Measurements from ENCODE around the gene PLEKHJ1. TPM values are rescaled to one million over a fixed set of nuclear protein-coding genes. Genes with fewer than 3 reads are reported as not detected.

PLEKHJ1 gene
- total and polyA plus RNA-seq, 3 experiments from 2014 or later = 96.6 to 120 (median 99.1) TPM

- peak overlapping the region; percentile 62 for H3K27ac ChIP-seq (ENCODE audit: low read depth, low read length)
- H3K27me3 ChIP-seq (ENCODE audit: insufficient read depth, low read length, poor library complexity, severe bottlenecking) = no peaks in the 10 kb centered on the region
- peaks cover 13% of the 10 kb centered on the region for H3K36me3 ChIP-seq (ENCODE audit: insufficient read depth, low read length)
- H3K4me1 ChIP-seq (ENCODE audit: insufficient read depth, low read length) = peaks cover 32% of the 10 kb centered on the region
- Mint-ChIP-seq H3K4me1 (peaks cover 18 to 34% (median 19%) of the 10 kb centered on the region in 3 donors), H3K9me3 (peaks cover 0 to 3% (median 0%) of the 10 kb centered on the region in 5 donors), H3K4me3 (peak overlapping the region; percentile 84 to 99 (median 92)), H3K36me3 (peaks cover 0 to 30% (median 8%) of the 10 kb centered on the region in 3 donors), H3K27me3 (peaks cover 0 to 7% of the 10 kb centered on the region in 2 donors), H3K27ac (peak overlapping the region in 4 of 8 donors; percentile 66 to 96 (median 84))
- ChIA-PET POLR2A (interaction anchor here (4.6 to 7.8 kb wide), 2 partner anchors 16 to 30 kb away, joined by 21 to 67 read pairs; partner anchors contain the start of gene SF3A2), CTCF (no interaction called here)
- no peaks in the 10 kb centered on the region for H3K9me3 ChIP-seq (ENCODE audit: low read length)
- no peak for DNase-seq
- H3K4me3 ChIP-seq (ENCODE audit: low read length) = peak overlapping the region; percentile 68
Observed at GRCh38 chr19:2268480-2268830, 32.3 kb upstream of the PLEKHJ1 start.

- Mint-ChIP-seq H3K36me3 (peaks cover 0 to 11% (median under 1%) of the 10 kb centered on the region in 3 donors), H3K9me3 (peaks cover 0 to 3% (median 0%) of the 10 kb centered on the region in 5 donors), H3K27ac (peak overlapping the region in 3 of 8 donors; percentile 11 to 84 (median 83)), H3K4me3 (peak overlapping the region in 2 of 7 donors; percentile 13 to 54), H3K27me3 (peaks cover 0 to 3% of the 10 kb centered on the region in 2 donors), H3K4me1 (peaks cover 11 to 20% (median 12%) of the 10 kb centered on the region in 3 donors)
- Histone ChIP-seq H3K4me3 (ENCODE audit: low read length) (no peak overlapping the region), H3K9me3 (ENCODE audit: low read length) (no peaks in the 10 kb centered on the region), H3K4me1 (ENCODE audit: insufficient read depth, low read length) (peaks cover 16% of the 10 kb centered on the region), H3K27me3 (ENCODE audit: insufficient read depth, low read length, poor library complexity, severe bottlenecking) (no peaks in the 10 kb centered on the region), H3K36me3 (ENCODE audit: insufficient read depth, low read length) (peaks cover 2% of the 10 kb centered on the region), H3K27ac (ENCODE audit: low read depth, low read length) (peak overlapping the region; percentile 38)
- no peak for DNase-seq
- ChIA-PET CTCF (no interaction called here), POLR2A (interaction anchor here (0.7 kb wide), 1 partner anchor 1359 kb away, joined by 11 read pairs; no protein-coding TSS in a partner anchor)
Observed at GRCh38 chr19:2266183-2266993, 30.3 kb upstream of the PLEKHJ1 start.

GRCh38 chr19:2261438-2262172 lies 25.5 kb upstream of the PLEKHJ1 start:
- Mint-ChIP-seq H3K27ac (peak overlapping the region in 7 of 8 donors; percentile 42 to 91 (median 79)), H3K4me3 (peak overlapping the region in 6 of 7 donors; percentile 27 to 47 (median 36)), H3K36me3 (peaks cover 0 to 2% (median 0%) of the 10 kb centered on the region in 3 donors), H3K9me3 (no peaks in the 10 kb centered on the region), H3K27me3 (no peaks in the 10 kb centered on the region), H3K4me1 (peaks cover 26 to 49% (median 28%) of the 10 kb centered on the region in 3 donors)
- H3K36me3 ChIP-seq (ENCODE audit: insufficient read depth, low read length) = no peaks in the 10 kb centered on the region
- H3K4me1 ChIP-seq (ENCODE audit: insufficient read depth, low read length) = peaks cover 40% of the 10 kb centered on the region
- H3K27me3 ChIP-seq (ENCODE audit: insufficient read depth, low read length, poor library complexity, severe bottlenecking) = no peaks in the 10 kb centered on the region
- no peak overlapping the region for H3K4me3 ChIP-seq (ENCODE audit: low read length)
- H3K27ac ChIP-seq (ENCODE audit: low read depth, low read length) = no peak overlapping the region
- CTCF ChIA-PET = interaction anchor here (0.7 to 7.1 kb wide), 6 partner anchors 9 to 26 kb away, joined by 3 to 61 read pairs (median 11); partner anchors contain the start of gene PLEKHJ1
- DNase-seq = peak in 4 of 5 donors; percentile 44 to 71 (median 46)
- POLR2A ChIA-PET = interaction anchor here (0.6 to 5.1 kb wide), 3 partner anchors 10 to 23 kb away, joined by 3 to 73 read pairs (median 4); no protein-coding TSS in a partner anchor
- no peaks in the 10 kb centered on the region for H3K9me3 ChIP-seq (ENCODE audit: low read length)

- ChIA-PET POLR2A (interaction anchor here (1.0 to 5.1 kb wide), 3 partner anchors 11 to 215 kb away, joined by 3 to 73 read pairs (median 45); partner anchors contain the start of gene GADD45B), CTCF (interaction anchor here (1.2 to 7.1 kb wide), 5 partner anchors 9 to 109 kb away, joined by 3 to 61 read pairs (median 14); partner anchors contain the start of genes AP3D1 and PLEKHJ1)
- no peaks in the 10 kb centered on the region for H3K9me3 Mint-ChIP-seq
- Histone ChIP-seq H3K9me3 (ENCODE audit: low read length) (no peaks in the 10 kb centered on the region), H3K36me3 (ENCODE audit: insufficient read depth, low read length) (no peaks in the 10 kb centered on the region), H3K27me3 (ENCODE audit: insufficient read depth, low read length, poor library complexity, severe bottlenecking) (no peaks in the 10 kb centered on the region), H3K4me3 (ENCODE audit: low read length) (no peak overlapping the region), H3K27ac (ENCODE audit: low read depth, low read length) (no peak overlapping the region), H3K4me1 (ENCODE audit: insufficient read depth, low read length) (peaks cover 39% of the 10 kb centered on the region)
- peaks cover 23 to 44% (median 28%) of the 10 kb centered on the region in 3 donors for H3K4me1 Mint-ChIP-seq
- peak in 1 of 5 donors; percentile 34 for DNase-seq
- peak overlapping the region; percentile 64 to 86 (median 79) for H3K4me3 Mint-ChIP-seq
- H3K27ac Mint-ChIP-seq = peak overlapping the region; percentile 89 to 99 (median 94)
- H3K27me3 Mint-ChIP-seq = no peaks in the 10 kb centered on the region
- peaks cover 0 to 2% (median 0%) of the 10 kb centered on the region in 3 donors for H3K36me3 Mint-ChIP-seq
Observed at GRCh38 chr19:2260341-2260805, 24.2 kb upstream of the PLEKHJ1 start.

GRCh38 chr19:2259336-2259735 lies 23.2 kb upstream of the PLEKHJ1 start:
- no peaks in the 10 kb centered on the region for H3K36me3 ChIP-seq (ENCODE audit: insufficient read depth, low read length)
- ChIA-PET CTCF (interaction anchor here (0.9 to 7.1 kb wide), 7 partner anchors 10 to 103 kb away, joined by 3 to 61 read pairs (median 7); partner anchors contain the start of genes AMH and PLEKHJ1), POLR2A (interaction anchor here (0.6 to 5.1 kb wide), 4 partner anchors 12 to 1503 kb away, joined by 4 to 73 read pairs (median 25); partner anchors contain the start of gene MRPL54)
- no peaks in the 10 kb centered on the region for H3K9me3 ChIP-seq (ENCODE audit: low read length)
- Mint-ChIP-seq H3K27me3 (no peaks in the 10 kb centered on the region), H3K4me3 (peak overlapping the region in 6 of 7 donors; percentile 25 to 78 (median 63)), H3K27ac (peak overlapping the region; percentile 39 to 99 (median 93)), H3K36me3 (peaks cover 0 to 2% (median 0%) of the 10 kb centered on the region in 3 donors), H3K9me3 (no peaks in the 10 kb centered on the region), H3K4me1 (peaks cover 23 to 44% (median 28%) of the 10 kb centered on the region in 3 donors)
- H3K4me1 ChIP-seq (ENCODE audit: insufficient read depth, low read length) = peaks cover 39% of the 10 kb centered on the region
- DNase-seq = no peak
- H3K27me3 ChIP-seq (ENCODE audit: insufficient read depth, low read length, poor library complexity, severe bottlenecking) = no peaks in the 10 kb centered on the region
- no peak overlapping the region for H3K27ac ChIP-seq (ENCODE audit: low read depth, low read length)
- no peak overlapping the region for H3K4me3 ChIP-seq (ENCODE audit: low read length)

GRCh38 chr19:2255982-2256685 lies 20.0 kb upstream of the PLEKHJ1 start, which contains the start of gene JSRP1:
Gene JSRP1 (minus strand): TSS chr19:2256417. CDS start chr19:2255314, 1,103 bp downstream.
- H3K4me3 ChIP-seq (ENCODE audit: low read length) = no peak within 1 kb of the TSS
- no peaks in the 10 kb centered on the region for H3K27me3 Mint-ChIP-seq
- H3K4me1 Mint-ChIP-seq = peaks cover 22 to 57% (median 24%) of the 10 kb centered on the region in 3 donors
- ChIA-PET CTCF (interaction anchor here (1.0 kb wide), 1 partner anchor 16 kb away, joined by 3 read pairs; no protein-coding TSS in a partner anchor), POLR2A (interaction anchor here (0.6 to 8.2 kb wide), 3 partner anchors 14 to 30 kb away, joined by 3 to 69 read pairs (median 3); no protein-coding TSS in a partner anchor)
- peak within 1 kb of the TSS in 7 of 8 donors; percentile 47 to 98 (median 93) for H3K27ac Mint-ChIP-seq
- no peaks in the 10 kb centered on the region for H3K36me3 ChIP-seq (ENCODE audit: insufficient read depth, low read length)
- H3K4me1 ChIP-seq (ENCODE audit: insufficient read depth, low read length) = peaks cover 47% of the 10 kb centered on the region
- H3K9me3 Mint-ChIP-seq = no peaks in the 10 kb centered on the region
- DNase-seq = no peak
- no peaks in the 10 kb centered on the region for H3K9me3 ChIP-seq (ENCODE audit: low read length)
- peaks cover 5% of the 10 kb centered on the region for H3K27me3 ChIP-seq (ENCODE audit: insufficient read depth, low read length, poor library complexity, severe bottlenecking)
- peaks cover 0 to 2% (median 0%) of the 10 kb centered on the region in 3 donors for H3K36me3 Mint-ChIP-seq
- H3K4me3 Mint-ChIP-seq = peak within 1 kb of the TSS in 3 of 7 donors; percentile 11 to 65 (median 24)
- no peak within 1 kb of the TSS for H3K27ac ChIP-seq (ENCODE audit: low read depth, low read length)

Measured in CD8-positive, alpha-beta memory T cell (primary cell).